Endothelial cell of umbilical vein (primary cell): Measurements from ENCODE around the gene TBL2. TPM values are rescaled to one million over a fixed set of nuclear protein-coding genes. Genes with fewer than 3 reads are reported as not detected.

Experiments used
- BruUV-seq: library from RNA; stranded (reverse); fragments of 400-500 nt; replicated peaks from 2 replicates; lab custom pipeline; 2021; lab: Mats Ljungman, UMichigan
- CTCF ChIA-PET: fragments of 300-600, 350-600 bp; sonication (Branson Sonifier 250); formaldehyde crosslinking; loops from one replicate; lab custom pipeline; 2021; ENCODE audit warnings: antibody characterized with exemption, inconsistent platforms; lab: Charles Lee
- POLR2A ChIA-PET: fragments of 300-600, 350-600 bp; sonication (Branson Sonifier 250); formaldehyde crosslinking; loops from one replicate; lab custom pipeline; 2021; ENCODE audit warnings: antibody characterized with exemption, inconsistent platforms; lab: Charles Lee
- DNase-seq: peaks from one replicate; pipeline ENCODE4 v3.0.0-alpha.2; 2011; ENCODE audit warnings: low read depth, low spot score
- FAIRE-seq: peaks from 2 replicates; lab custom pipeline; 2011; peaks lifted over from hg19 to GRCh38; lab: Jason Lieb, UNC
- H2AFZ ChIP-seq: 2 replicates; pipeline ENCODE4 v1.6.0; 2012; ENCODE audit warnings: low read depth, low read length, control low read depth, inconsistent platforms
- H3K27ac ChIP-seq: 2 replicates; pipeline ENCODE4 v1.5.1; 2011; ENCODE audit warnings: low read depth, mild to moderate bottlenecking, control low read depth, low read length, moderate library complexity; ENCODE audit not compliant: insufficient read depth
- H3K27me3 ChIP-seq, 2 experiments: 2 replicates each; pipeline versions ENCODE4 v1.6.0 to v1.6.1; 2011; ENCODE audit warnings: low read length in 2 of 2, mixed read lengths in 1 of 2; ENCODE audit not compliant: control insufficient read depth in 2 of 2, insufficient read depth in 2 of 2
- H3K36me3 ChIP-seq, 2 experiments: 2 replicates in 1 of 2; 3 replicates in 1 of 2; pipeline ENCODE4 v1.5.1; 2011; ENCODE audit warnings: low read length in 2 of 2, mild to moderate bottlenecking in 1 of 2, moderate library complexity in 1 of 2; ENCODE audit not compliant: control insufficient read depth in 2 of 2, insufficient read depth in 2 of 2; ENCODE audit errors: extremely low read depth in 1 of 2
- H3K4me1 ChIP-seq: 3 replicates; pipeline ENCODE4 v1.5.1; 2011; ENCODE audit warnings: mild to moderate bottlenecking, low read length; ENCODE audit not compliant: control insufficient read depth, insufficient read depth; ENCODE audit errors: extremely low read depth
- H3K4me2 ChIP-seq: 2 replicates; pipeline ENCODE4 v1.6.1; 2011; ENCODE audit warnings: low read length, control low read depth, mixed read lengths; ENCODE audit not compliant: insufficient read depth
- H3K4me3 ChIP-seq, 3 experiments: fragments of 200-600 bp in 1 of 3; sonication (generic), shearing (Covaris generic) in 1 of 3; replicated peaks in 1 of 3; 2 replicates each; pipeline ENCODE4 v1.5.1; 2011 to 2016; ENCODE audit warnings: control low read depth in 3 of 3, low read length in 3 of 3, mild to moderate bottlenecking in 2 of 3, inconsistent platforms in 1 of 3, low read depth in 1 of 3, moderate library complexity in 1 of 3; ENCODE audit not compliant: insufficient read depth in 1 of 3
- H3K79me2 ChIP-seq: 2 replicates; pipeline ENCODE4 v1.6.0; 2012; ENCODE audit warnings: low read length, inconsistent platforms; ENCODE audit not compliant: control insufficient read depth, insufficient read depth
- H3K9ac ChIP-seq: replicated peaks from 2 replicates; pipeline ENCODE3; 2011; ENCODE audit warnings: low read length, control low read depth; ENCODE audit not compliant: insufficient read depth; ENCODE audit errors: extremely low read depth
- H3K9me1 ChIP-seq: replicated peaks from 3 replicates; pipeline ENCODE4 v1.6.0; 2011; ENCODE audit warnings: mild to moderate bottlenecking, low read length; ENCODE audit not compliant: control insufficient read depth, insufficient read depth; ENCODE audit errors: extremely low read depth
- H3K9me3 ChIP-seq: replicated peaks from 2 replicates; pipeline ENCODE4 v1.5.1; 2012; ENCODE audit warnings: low read length, inconsistent platforms; ENCODE audit not compliant: control insufficient read depth, insufficient read depth
- H4K20me1 ChIP-seq: replicated peaks from 2 replicates; pipeline ENCODE3; 2011; ENCODE audit warnings: mild to moderate bottlenecking, low read length; ENCODE audit not compliant: control insufficient read depth, insufficient read depth; ENCODE audit errors: extremely low read depth
- EZH2 ChIP-seq: IDR thresholded peaks from 2 replicates; pipeline ENCODE4 v1.6.1; 2012; ENCODE audit warnings: borderline replicate concordance, low read depth, mild to moderate bottlenecking, moderate library complexity, low read length, inconsistent platforms; ENCODE audit not compliant: severe bottlenecking
- FOS ChIP-seq: IDR thresholded peaks from 2 replicates; pipeline ENCODE4 v1.6.1; 2011; ENCODE audit warnings: mild to moderate bottlenecking, low read length, moderate library complexity, borderline replicate concordance; ENCODE audit not compliant: insufficient read depth
- GATA2 ChIP-seq: IDR thresholded peaks from 2 replicates; pipeline ENCODE4 v1.7.0; 2011; ENCODE audit warnings: low read depth, mild to moderate bottlenecking, moderate library complexity, mixed read lengths, low read length; ENCODE audit not compliant: insufficient read length, insufficient read depth
- JUN ChIP-seq: IDR thresholded peaks from 2 replicates; pipeline ENCODE4 v1.6.1; 2011; ENCODE audit warnings: borderline replicate concordance, low read depth; ENCODE audit not compliant: insufficient read length, insufficient read depth
- MYC ChIP-seq: IDR thresholded peaks from one replicate; pipeline ENCODE4 v1.6.1; 2011; ENCODE audit warnings: mild to moderate bottlenecking, low read depth, low read length
- POLR2A ChIP-seq: IDR thresholded peaks from 2 replicates; pipeline ENCODE4 v1.6.1; 2012; ENCODE audit warnings: low read depth, mild to moderate bottlenecking, control low read depth, low read length
- POLR2AphosphoS5 ChIP-seq: IDR thresholded peaks from 2 replicates; pipeline ENCODE4 v1.6.1; 2012; ENCODE audit warnings: low read depth, mild to moderate bottlenecking, control low read depth, low read length, moderate library complexity; ENCODE audit not compliant: insufficient read depth
- dilution Hi-C: fragments of 300-500 bp; cut with MboI; formaldehyde crosslinking; loops from one replicate; pipeline ENCODE4 v1.15.0; 2019; ENCODE audit warnings: low sequenced_read_pairs; ENCODE audit not compliant: extremely low pct_ligation_motif_present
- intact Hi-C: fragments of 100-400 bp; cut with micrococcal nuclease; formaldehyde crosslinking; loops from one replicate; pipeline ENCODE4 v1.10.0; 2022
- polyA plus RNA-seq, 4 experiments: library from polyadenylated mRNA; depleted of rRNA in 3 of 4; stranded (reverse) in 3 of 4; unstranded in 1 of 4; fragments of >200 nt; gene quantifications; 2 replicates each; pipeline versions ENCODE4 v1.2.1 to v1.2.3, GENCODE V29; 2011 to 2012; ENCODE audit warnings: missing spikeins in 1 of 4
- total RNA-seq: library from RNA; stranded (reverse); gene quantifications from 2 replicates; pipeline ENCODE4 v1.2.3, GENCODE V29; 2021
- TF ChIP-seq, protein P1 (sequence below), 2 donors: IDR thresholded peaks; 1 replicate in 1 of 2; 2 replicates in 1 of 2; pipeline ENCODE4 v1.5.1; 2011; ENCODE audit warnings: low read length in 2 of 2, mild to moderate bottlenecking in 2 of 2, moderate library complexity in 2 of 2, control low read depth in 1 of 2, inconsistent platforms in 1 of 2, low read depth in 1 of 2; ENCODE audit not compliant: insufficient read depth in 1 of 2; ENCODE audit errors: extremely low read depth in 1 of 2
- TF ChIP-seq, protein P2 (sequence below): IDR thresholded peaks from 2 replicates; pipeline ENCODE4 v1.6.1; 2011; ENCODE audit not compliant: insufficient read depth, insufficient read length

Gene TBL2
- total and polyA plus RNA-seq, 2 donors (not counting 3 experiments of a cell fraction or from before 2014, with no cell fraction given) = 38.6 to 48.4 TPM

- Histone ChIP-seq H3K79me2 (peaks cover 49% of the 10 kb centered on the region), H3K9me1 (no peaks in the 10 kb centered on the region), H3K4me1 (no peaks in the 10 kb centered on the region), H3K9me3 (no peaks in the 10 kb centered on the region), H3K9ac (no peak overlapping the region), H3K4me2 (no peak overlapping the region), H3K27ac (no peak overlapping the region), H4K20me1 (no peaks in the 10 kb centered on the region), H2AFZ (no peak overlapping the region), H3K27me3 (no peaks in the 10 kb centered on the region), H3K4me3 (no peak overlapping the region), H3K36me3 (peaks cover 8 to 19% of the 10 kb centered on the region in 2 experiments)
- POLR2A ChIA-PET = no interaction called here
- TF ChIP-seq, protein P1, sequence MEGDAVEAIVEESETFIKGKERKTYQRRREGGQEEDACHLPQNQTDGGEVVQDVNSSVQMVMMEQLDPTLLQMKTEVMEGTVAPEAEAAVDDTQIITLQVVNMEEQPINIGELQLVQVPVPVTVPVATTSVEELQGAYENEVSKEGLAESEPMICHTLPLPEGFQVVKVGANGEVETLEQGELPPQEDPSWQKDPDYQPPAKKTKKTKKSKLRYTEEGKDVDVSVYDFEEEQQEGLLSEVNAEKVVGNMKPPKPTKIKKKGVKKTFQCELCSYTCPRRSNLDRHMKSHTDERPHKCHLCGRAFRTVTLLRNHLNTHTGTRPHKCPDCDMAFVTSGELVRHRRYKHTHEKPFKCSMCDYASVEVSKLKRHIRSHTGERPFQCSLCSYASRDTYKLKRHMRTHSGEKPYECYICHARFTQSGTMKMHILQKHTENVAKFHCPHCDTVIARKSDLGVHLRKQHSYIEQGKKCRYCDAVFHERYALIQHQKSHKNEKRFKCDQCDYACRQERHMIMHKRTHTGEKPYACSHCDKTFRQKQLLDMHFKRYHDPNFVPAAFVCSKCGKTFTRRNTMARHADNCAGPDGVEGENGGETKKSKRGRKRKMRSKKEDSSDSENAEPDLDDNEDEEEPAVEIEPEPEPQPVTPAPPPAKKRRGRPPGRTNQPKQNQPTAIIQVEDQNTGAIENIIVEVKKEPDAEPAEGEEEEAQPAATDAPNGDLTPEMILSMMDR (IDR thresholded peaks at IDR 0.05; ENCODE audit: extremely low read depth in 1 of 2, insufficient read depth in 1 of 2, low read depth in 1 of 2, low read length in 2 of 2) = no peak
- intact Hi-C loops = no loop called here
- no peak for FAIRE-seq
- CTCF ChIA-PET = no interaction called here
- no TSS peak for BruUV-seq
- no peak for DNase-seq
- dilution Hi-C loops = no loop called here
Measured at GRCh38 chr7:73544678-73545077, 33.7 kb downstream of the TBL2 start.

GRCh38 chr7:73541722-73542121 lies 36.7 kb downstream of the TBL2 start:
- Histone ChIP-seq H3K4me2 (no peak overlapping the region), H3K9ac (no peak overlapping the region), H3K27ac (no peak overlapping the region), H3K27me3 (no peaks in the 10 kb centered on the region), H3K9me1 (no peaks in the 10 kb centered on the region), H3K79me2 (peaks cover 21% of the 10 kb centered on the region), H3K4me3 (no peak overlapping the region), H4K20me1 (no peaks in the 10 kb centered on the region), H3K36me3 (peaks cover 20 to 37% of the 10 kb centered on the region in 2 experiments), H3K9me3 (no peaks in the 10 kb centered on the region), H2AFZ (no peak overlapping the region), H3K4me1 (no peaks in the 10 kb centered on the region)
- TF ChIP-seq MYC (no peak), POLR2A (no peak), FOS (no peak), JUN (no peak), POLR2AphosphoS5 (no peak), EZH2 (no peak), GATA2 (no peak)
- TF ChIP-seq, protein P2, sequence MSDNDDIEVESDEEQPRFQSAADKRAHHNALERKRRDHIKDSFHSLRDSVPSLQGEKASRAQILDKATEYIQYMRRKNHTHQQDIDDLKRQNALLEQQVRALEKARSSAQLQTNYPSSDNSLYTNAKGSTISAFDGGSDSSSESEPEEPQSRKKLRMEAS = no peak
- TF ChIP-seq, protein P1 (IDR thresholded peaks at IDR 0.05; ENCODE audit: extremely low read depth in 1 of 2, insufficient read depth in 1 of 2, low read depth in 1 of 2, low read length in 2 of 2) = no peak
- intact Hi-C loops = no loop called here
- no TSS peak for BruUV-seq
- dilution Hi-C loops = no loop called here
- FAIRE-seq (no peak), DNase-seq (no peak)
- ChIA-PET CTCF (no interaction called here), POLR2A (no interaction called here)
